HG02588 (cell line): ENCODE measurements around the gene IGF2BP3.
A peak's percentile ranks its signal among the peaks of the same experiment; 100 is the strongest.

Source experiments
- ATAC-seq: cut with Tn5 transposase; IDR thresholded peaks from one replicate; pipeline ENCODE4 v1.9.1; 2021; ENCODE audit warnings: mild to moderate bottlenecking, moderate library complexity; ENCODE audit not compliant: unreplicated experiment

Gene IGF2BP3

GRCh38 chr7:23380961-23381360, 89.3 kb downstream of the IGF2BP3 start:
- ATAC-seq, result no peak

- ATAC-seq, result no peak
Observed at GRCh38 chr7:23380556-23380955, 89.7 kb downstream of the IGF2BP3 start.

GRCh38 chr7:23378996-23379395, 91.3 kb downstream of the IGF2BP3 start:
- ATAC-seq, result no peak

DNA sequence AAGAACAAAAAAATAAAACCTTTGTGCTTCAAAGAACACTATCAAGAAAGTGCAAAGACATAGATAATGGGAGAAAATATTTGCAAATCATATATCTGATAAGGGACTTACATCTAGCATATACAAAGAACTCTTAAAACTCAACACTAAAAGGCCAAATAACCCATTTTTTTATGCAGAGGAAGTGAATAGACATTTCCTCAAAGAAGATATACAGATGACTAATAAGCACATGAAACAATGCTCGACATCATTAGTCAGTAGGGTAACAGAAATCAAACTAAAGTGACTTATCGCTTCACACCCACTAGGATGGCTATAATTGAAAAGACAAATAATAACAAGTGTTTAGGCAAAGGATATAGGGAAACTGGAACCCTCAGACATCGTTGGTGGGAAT, 93.2 kb downstream of the IGF2BP3 start:
- no peak for ATAC-seq

DNA sequence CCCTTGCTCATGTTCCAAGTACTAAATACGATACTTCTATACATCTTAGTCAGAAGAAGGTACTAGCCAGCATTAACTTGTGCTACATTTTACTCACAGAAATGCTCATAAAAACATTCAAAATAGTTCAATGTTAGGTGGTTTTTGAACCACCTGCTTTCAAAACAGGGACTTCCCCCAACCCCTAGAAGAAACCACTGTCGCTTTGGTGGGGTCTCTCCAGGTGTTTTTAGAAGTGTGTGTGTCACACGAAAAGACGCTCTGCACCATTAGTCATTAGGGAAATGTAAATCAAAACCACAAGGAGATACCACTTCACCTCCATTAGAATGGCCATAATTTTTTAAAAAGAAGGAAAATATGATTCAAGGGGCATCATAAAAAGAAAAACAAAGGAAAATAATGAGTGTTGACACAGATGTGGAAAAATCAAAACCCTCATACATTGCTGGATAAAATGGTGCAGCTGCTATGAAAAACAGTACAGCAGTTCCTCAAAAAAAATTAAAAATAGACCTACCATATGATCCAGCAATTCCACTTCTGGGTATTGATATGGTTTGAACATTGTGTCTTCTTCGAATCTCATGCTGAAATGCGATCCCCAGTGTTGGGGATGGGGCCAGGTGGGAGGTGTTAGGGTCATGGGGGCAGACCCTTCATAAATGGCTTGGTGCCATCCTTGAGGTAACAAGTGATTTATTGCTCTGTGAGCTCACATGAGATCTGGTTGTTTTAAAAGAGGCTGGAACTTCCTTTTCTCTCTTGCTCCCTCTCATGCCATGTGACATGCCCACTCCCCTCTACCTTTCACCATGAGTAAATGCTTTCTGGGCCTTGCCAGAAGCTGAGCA, 96.9 kb downstream of the IGF2BP3 start:
- peak; percentile 77 for ATAC-seq

GRCh38 chr7:23372611-23373010, 97.7 kb downstream of the IGF2BP3 start:
- ATAC-seq, result no peak

DNA sequence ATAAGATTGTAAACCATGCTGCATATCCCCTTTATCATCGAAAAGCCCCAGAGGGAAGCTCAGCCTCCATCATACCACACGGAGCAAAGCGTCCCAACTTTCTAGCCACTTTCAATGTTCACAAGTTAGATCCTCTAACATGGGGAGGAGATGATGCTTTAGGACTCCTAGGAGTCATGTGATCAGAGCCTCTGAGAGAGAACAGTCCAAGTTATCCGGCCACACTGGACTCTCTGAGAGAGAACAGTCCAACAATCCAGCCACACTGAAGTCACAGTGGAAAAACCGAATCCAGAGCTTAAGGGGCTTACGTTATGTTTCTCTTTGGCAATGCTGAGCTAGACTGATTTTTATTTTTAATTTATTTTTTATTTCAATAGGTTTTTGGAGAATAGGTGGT, 98.6 kb downstream of the IGF2BP3 start:
- no peak for ATAC-seq

DNA sequence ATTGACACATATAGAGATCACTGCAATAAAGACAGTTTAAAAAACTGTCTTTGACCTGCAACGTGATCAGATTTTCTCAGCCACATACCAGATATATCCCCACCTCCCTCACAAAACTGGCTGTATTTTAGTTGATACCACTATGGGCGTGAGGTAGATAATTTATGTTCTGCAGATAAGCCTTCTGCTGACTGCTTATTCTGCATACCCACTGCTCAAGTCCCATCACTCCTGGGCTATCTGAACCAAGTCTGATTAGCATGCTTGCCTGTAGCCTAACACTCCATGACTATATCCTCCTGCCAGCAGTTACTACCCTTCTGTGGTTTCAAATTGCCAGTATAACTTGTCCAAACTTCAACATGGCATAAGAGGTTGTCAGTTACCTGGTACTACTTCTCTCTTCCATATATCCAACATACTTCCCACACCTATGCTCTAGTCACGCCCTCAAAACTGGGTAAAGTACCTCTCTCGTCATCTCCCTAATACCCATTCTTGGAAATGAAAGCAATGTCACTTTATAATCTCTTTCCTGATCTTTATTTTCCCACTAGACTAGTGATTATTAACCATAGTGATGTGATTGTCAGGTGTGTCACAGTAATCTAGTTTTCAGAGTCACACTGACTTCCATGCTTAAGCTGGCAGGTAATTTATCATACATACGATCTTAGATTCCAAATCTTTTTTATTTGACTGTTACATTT, 100.4 kb downstream of the IGF2BP3 start:
- no peak for ATAC-seq

GRCh38 chr7:23369100-23369499, 101.2 kb downstream of the IGF2BP3 start:
- ATAC-seq, result no peak

GRCh38 chr7:23358152-23358674, 112.1 kb downstream of the IGF2BP3 start:
- no peak for ATAC-seq

GRCh38 chr7:23357190-23358093, 112.8 kb downstream of the IGF2BP3 start:
- ATAC-seq, result no peak

- no peak for ATAC-seq
Observed at GRCh38 chr7:23356726-23357125, 113.6 kb downstream of the IGF2BP3 start.

DNA sequence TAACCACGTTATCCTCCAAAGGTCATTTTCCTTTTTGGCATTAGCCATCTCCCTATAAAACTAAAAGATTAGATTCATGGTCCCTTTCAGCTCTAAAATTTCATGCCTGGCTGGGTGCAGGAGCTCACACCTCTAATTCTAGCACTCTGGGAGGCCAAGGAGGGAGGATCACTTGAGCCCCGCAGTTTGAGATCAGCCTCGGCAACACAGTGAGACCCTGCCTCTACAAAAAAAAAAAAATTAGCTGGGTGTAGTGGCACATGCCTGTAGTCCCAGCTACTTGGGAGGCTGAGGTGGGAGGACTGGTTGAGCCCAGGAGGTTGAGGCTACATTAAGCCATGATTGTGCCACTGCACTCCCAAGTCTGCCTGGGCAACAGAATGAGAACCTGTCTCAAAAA, 114.1 kb downstream of the IGF2BP3 start:
- no peak for ATAC-seq

GRCh38 chr7:23353172-23353571, 117.1 kb downstream of the IGF2BP3 start:
- ATAC-seq, result no peak

- ATAC-seq, result no peak
Observed at GRCh38 chr7:23350466-23350865, 119.8 kb downstream of the IGF2BP3 start.

- ATAC-seq, result no peak
Observed at GRCh38 chr7:23349484-23350157, 120.7 kb downstream of the IGF2BP3 start.

DNA sequence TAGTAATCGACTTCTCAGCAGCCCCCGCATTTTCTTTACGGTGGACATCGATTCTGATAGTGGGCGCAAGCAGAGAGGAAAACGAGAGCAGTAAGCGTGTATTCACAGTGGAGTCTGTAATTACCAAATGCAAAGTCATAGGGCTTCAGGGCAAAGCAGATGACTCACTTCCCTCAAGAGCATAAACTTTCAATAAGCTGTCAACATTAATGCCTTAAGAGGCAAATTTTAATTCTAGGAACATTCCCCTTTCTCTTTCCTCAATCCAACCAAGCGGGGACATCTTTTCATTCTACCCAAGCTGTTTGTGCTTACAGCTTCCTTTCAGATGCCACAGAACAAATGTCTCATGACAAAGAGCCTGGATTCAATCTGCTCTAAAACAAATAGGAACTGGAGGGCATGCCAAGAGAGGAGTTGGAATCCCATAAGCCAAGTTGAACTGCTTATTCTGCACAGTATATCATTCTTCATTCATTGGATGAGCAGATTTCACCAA, 122.6 kb downstream of the IGF2BP3 start:
- ATAC-seq, result no peak

DNA sequence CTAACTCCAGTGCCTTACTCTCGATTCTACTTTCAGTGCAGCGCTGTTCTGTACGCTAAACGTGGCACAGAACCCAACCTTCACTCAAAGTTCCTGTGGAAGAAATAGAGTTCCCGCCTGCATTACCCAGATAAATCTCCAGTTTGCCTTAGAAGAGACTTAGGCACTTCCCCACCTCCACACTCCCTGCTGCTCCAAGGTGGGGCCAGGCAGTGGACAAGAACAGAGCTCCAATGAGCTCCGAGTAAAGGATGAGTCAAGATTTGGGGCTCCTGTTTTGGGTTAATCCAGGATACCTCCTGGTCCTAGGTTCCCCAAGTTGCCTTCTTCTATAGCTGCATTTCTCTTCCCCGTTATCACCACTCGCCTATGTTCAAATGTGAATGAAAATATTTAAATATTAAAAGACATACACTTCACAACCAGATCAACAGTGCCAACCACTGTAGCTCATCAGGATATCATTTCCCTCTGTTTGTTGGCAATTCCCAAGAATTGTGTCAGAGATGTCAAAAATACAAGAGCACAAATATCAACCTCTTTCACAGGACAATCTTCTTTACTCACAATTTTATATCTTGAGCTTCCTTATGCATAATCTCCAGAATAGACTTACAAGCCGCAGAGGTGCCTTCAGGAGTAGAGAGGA, 123.1 kb downstream of the IGF2BP3 start:
- no peak for ATAC-seq

- ATAC-seq, result no peak
Observed at GRCh38 chr7:23346316-23346715, 124.0 kb downstream of the IGF2BP3 start.

GRCh38 chr7:23345601-23346000, 124.7 kb downstream of the IGF2BP3 start:
- ATAC-seq, result no peak
